H1 (cell line): ENCODE results near the gene UBQLN3. TPM values are rescaled to one million over a fixed set of nuclear protein-coding genes. Genes with fewer than 3 reads are reported as not detected.

Experiments
- CTCF ChIA-PET: fragments of 300-600 bp; sonication (Branson Sonifier 250); formaldehyde crosslinking; loops from one replicate; lab custom pipeline; 2021; ENCODE audit not compliant: partially characterized antibody; lab: Charles Lee
- POLR2A ChIA-PET: fragments of 300-600 bp; sonication (Branson Sonifier 250); formaldehyde crosslinking; loops from one replicate; lab custom pipeline; 2021; ENCODE audit warnings: inconsistent platforms; ENCODE audit not compliant: partially characterized antibody; lab: Charles Lee
- DNase-seq, 2 experiments: peaks; one replicate each; pipeline versions ENCODE4 v3.0.0 to v3.0.0-alpha.2; 2010 to 2022; ENCODE audit warnings: low spot score in 2 of 2, low read depth in 1 of 2, mixed read lengths in 1 of 2
- FAIRE-seq: peaks from 2 replicates; lab custom pipeline; 2011; peaks lifted over from hg19 to GRCh38; lab: Jason Lieb, UNC
- H2AFZ ChIP-seq: 2 replicates; pipeline ENCODE4 v1.8.1; 2012; ENCODE audit warnings: low read length, inconsistent platforms
- H2AK5ac ChIP-seq: 2 replicates; pipeline ENCODE4 v1.6.1; 2013; ENCODE audit warnings: low read depth, low read length
- H2BK120ac ChIP-seq: replicated peaks from 2 replicates; pipeline ENCODE3; 2013; ENCODE audit warnings: low read depth, low read length, inconsistent platforms
- H2BK12ac ChIP-seq: 2 replicates; pipeline ENCODE4 v1.6.1; 2013; ENCODE audit warnings: low read depth, low read length
- H2BK15ac ChIP-seq: 2 replicates; pipeline ENCODE4 v1.6.1; 2013; ENCODE audit warnings: low read length
- H2BK20ac ChIP-seq: 2 replicates; pipeline ENCODE4 v1.6.1; 2013; ENCODE audit warnings: low read length
- H2BK5ac ChIP-seq: 2 replicates; pipeline ENCODE4 v1.6.1; 2013; ENCODE audit warnings: low read depth, low read length
- H3K14ac ChIP-seq: 2 replicates; pipeline ENCODE4 v1.6.1; 2013; ENCODE audit warnings: inconsistent platforms; ENCODE audit not compliant: insufficient read length
- H3K18ac ChIP-seq: 2 replicates; pipeline ENCODE4 v1.6.1; 2013; ENCODE audit warnings: low read length; ENCODE audit errors: extremely low read depth
- H3K23ac ChIP-seq: 2 replicates; pipeline ENCODE4 v1.6.1; 2013; ENCODE audit warnings: inconsistent platforms; ENCODE audit not compliant: insufficient read length
- H3K23me2 ChIP-seq: 2 replicates; pipeline ENCODE4 v1.6.1; 2013; ENCODE audit warnings: low read depth, low read length
- H3K27ac ChIP-seq: 2 replicates; pipeline ENCODE4 v1.6.1; 2011; ENCODE audit warnings: low read depth, low read length, inconsistent platforms
- H3K27me3 ChIP-seq, 4 experiments: replicated peaks in 1 of 4; 1 replicate in 1 of 4; 2 replicates in 3 of 4; pipeline versions ENCODE4 v1.6.1 to v1.8.1; 2011 to 2013; ENCODE audit warnings: low read length in 3 of 4, mild to moderate bottlenecking in 3 of 4, inconsistent platforms in 2 of 4, mixed read lengths in 2 of 4, moderate library complexity in 1 of 4; ENCODE audit not compliant: control insufficient read depth in 3 of 4, insufficient read depth in 3 of 4; ENCODE audit errors: extremely low read depth in 1 of 4
- H3K36me3 ChIP-seq, 4 experiments: 2 replicates each; pipeline versions ENCODE4 v1.6.1 to v1.8.1; 2011 to 2013; ENCODE audit warnings: mild to moderate bottlenecking in 4 of 4, low read length in 3 of 4, moderate library complexity in 2 of 4, control low read depth in 1 of 4, inconsistent platforms in 1 of 4; ENCODE audit not compliant: insufficient read depth in 4 of 4, control insufficient read depth in 2 of 4
- H3K4ac ChIP-seq: replicated peaks from 2 replicates; pipeline ENCODE3; 2013; ENCODE audit warnings: low read length, low read depth, mixed read lengths, inconsistent platforms; ENCODE audit not compliant: insufficient read length
- H3K4me1 ChIP-seq, 4 experiments: replicated peaks in 1 of 4; 1 replicate in 1 of 4; 2 replicates in 3 of 4; pipeline versions ENCODE4 v1.6.1 to v1.8.1; 2011 to 2013; ENCODE audit warnings: low read length in 3 of 4, inconsistent platforms in 2 of 4, mixed read lengths in 1 of 4; ENCODE audit not compliant: insufficient read depth in 4 of 4, control insufficient read depth in 3 of 4
- H3K4me2 ChIP-seq, 2 experiments: 2 replicates each; pipeline versions ENCODE4 v1.6.1 to v1.8.1; 2011 to 2013; ENCODE audit warnings: low read depth in 2 of 2, low read length in 2 of 2, control low read depth in 1 of 2, inconsistent platforms in 1 of 2, mild to moderate bottlenecking in 1 of 2; ENCODE audit not compliant: insufficient read depth in 1 of 2
- H3K4me3 ChIP-seq, 4 experiments: fragments of 200-600, 300-600 bp in 1 of 4; sonication (generic), shearing (Covaris generic), sonication (Bioruptor Twin) in 1 of 4; 2 replicates each; pipeline versions ENCODE4 v1.5.1 to v1.8.1; 2011 to 2016; ENCODE audit warnings: low read length in 4 of 4, low read depth in 3 of 4, control low read depth in 2 of 4, inconsistent platforms in 2 of 4, mild to moderate bottlenecking in 2 of 4, mixed read lengths in 1 of 4, moderate library complexity in 1 of 4; ENCODE audit not compliant: insufficient read depth in 2 of 4; ENCODE audit errors: extremely low read depth in 1 of 4
- H3K56ac ChIP-seq: replicated peaks from 2 replicates; pipeline ENCODE3; 2013; ENCODE audit warnings: low read depth, mild to moderate bottlenecking, mixed read lengths, low read length, inconsistent platforms; ENCODE audit not compliant: insufficient read length
- H3K79me1 ChIP-seq: 2 replicates; pipeline ENCODE4 v1.6.1; 2013; ENCODE audit warnings: low read depth, low read length, control low read depth
- H3K79me2 ChIP-seq, 2 experiments: 2 replicates each; pipeline versions ENCODE4 v1.6.1 to v1.8.1; 2012 to 2013; ENCODE audit warnings: low read length in 2 of 2, mild to moderate bottlenecking in 2 of 2, inconsistent platforms in 1 of 2; ENCODE audit not compliant: insufficient read depth in 2 of 2, control insufficient read depth in 1 of 2
- H3K9ac ChIP-seq, 4 experiments: replicated peaks in 1 of 4; 1 replicate in 1 of 4; 2 replicates in 3 of 4; pipeline versions ENCODE4 v1.6.1 to v1.8.1; 2011 to 2013; ENCODE audit warnings: low read depth in 3 of 4, low read length in 3 of 4, control low read depth in 2 of 4, mild to moderate bottlenecking in 2 of 4, moderate library complexity in 2 of 4, inconsistent platforms in 1 of 4; ENCODE audit errors: extremely low read depth in 1 of 4
- H3K9me3 ChIP-seq, 2 experiments: 2 replicates each; pipeline versions ENCODE4 v1.6.1 to v1.8.1; 2012 to 2013; ENCODE audit warnings: mild to moderate bottlenecking in 2 of 2, moderate library complexity in 2 of 2, control low read depth in 1 of 2, inconsistent platforms in 1 of 2, low read depth in 1 of 2, low read length in 1 of 2, mixed read lengths in 1 of 2; ENCODE audit not compliant: insufficient read depth in 2 of 2
- H4K20me1 ChIP-seq, 2 experiments: replicated peaks in 1 of 2; 2 replicates each; pipeline versions ENCODE3 to v1.8.1; 2011 to 2013; ENCODE audit warnings: inconsistent platforms in 2 of 2, low read length in 2 of 2, mild to moderate bottlenecking in 1 of 2; ENCODE audit not compliant: insufficient read depth in 2 of 2, control insufficient read depth in 1 of 2
- H4K5ac ChIP-seq: 2 replicates; pipeline ENCODE4 v1.6.1; 2013; ENCODE audit warnings: low read length, low read depth, mixed read lengths, inconsistent platforms; ENCODE audit not compliant: insufficient read length
- H4K8ac ChIP-seq: 2 replicates; pipeline ENCODE4 v1.8.0; 2013; ENCODE audit warnings: mild to moderate bottlenecking, moderate library complexity, low read length, inconsistent platforms; ENCODE audit not compliant: insufficient read depth; ENCODE audit errors: extremely low read depth
- H4K91ac ChIP-seq: replicated peaks from 2 replicates; pipeline ENCODE3; 2013; ENCODE audit warnings: low read length, mixed read lengths, inconsistent platforms; ENCODE audit not compliant: insufficient read length
- FOSL1 ChIP-seq: IDR thresholded peaks from 2 replicates; pipeline ENCODE4 v1.6.1; 2011; ENCODE audit warnings: mild to moderate bottlenecking, low read depth, low read length, moderate library complexity; ENCODE audit not compliant: insufficient read depth
- RAD21 ChIP-seq, 2 experiments: IDR thresholded peaks in 1 of 2; conservative IDR thresholded peaks in 1 of 2; 2 replicates each; pipeline ENCODE4 v1.6.1; 2011; ENCODE audit warnings: low read depth in 2 of 2, low read length in 2 of 2, improper control_type of control experiment in 1 of 2, inconsistent platforms in 1 of 2, mild to moderate bottlenecking in 1 of 2, moderate library complexity in 1 of 2
- TAF7 ChIP-seq: optimal IDR thresholded peaks from 2 replicates; pipeline ENCODE3; 2011; ENCODE audit warnings: low read depth, mild to moderate bottlenecking, inconsistent platforms, low read length, moderate library complexity, borderline replicate concordance
- WGBS, 2 experiments: shearing (Covaris generic) in 1 of 2; methylation state at CpG; one replicate each; pipeline versions ENCODE4 v1.1.6 to v1.1.7; 2013 to 2015; ENCODE audit warnings: low lambda C conversion rate in 2 of 2, mixed read lengths in 2 of 2, inconsistent platforms in 1 of 2, low coverage in 1 of 2, missing lambda C conversion rate in 1 of 2; ENCODE audit not compliant: insufficient replicate concordance in 2 of 2, insufficient coverage in 1 of 2, insufficient read length in 1 of 2; ENCODE audit errors: extremely low coverage in 1 of 2, missing lambda C conversion rate in 1 of 2; 5-methylcytosine and 5-hydroxymethylcytosine counted together
- polyA plus RNA-seq, 7 experiments: library from polyadenylated mRNA; depleted of rRNA in 3 of 7; stranded (reverse) in 5 of 7; unstranded in 2 of 7; fragments of >200 nt in 5 of 7; fragments of 200-250 nt in 2 of 7; gene quantifications; 1 replicate in 5 of 7; 2 replicates in 1 of 7; 4 replicates in 1 of 7; pipeline versions ENCODE4 v1.2.1 to v1.2.3, GENCODE V29; 2011 to 2013; ENCODE audit warnings: missing spikeins in 2 of 7, mixed read lengths in 2 of 7
- total RNA-seq: library from RNA; stranded (reverse); fragmentation: NEBNext Ultra II Directional; extraction: Animal tissue kit (Norgen Biotek cat#: 25700); gene quantifications from 2 replicates; pipeline ENCODE4 v1.2.1, GENCODE V29; 2021

UBQLN3 gene
- total and polyA plus RNA-seq, 2 of the 8 experiments (the other 6 are each of a cell fraction or from before 2014, with no cell fraction given), result not detected

GRCh38 chr11:5541427-5541826, 31.7 kb upstream of the UBQLN3 start:
- 74% methylated on average over 1 of the region's 1 CpG; no CpG with 5 or more reads in 1 of the 2 experiments for WGBS, 2 experiments
- POLR2A ChIA-PET, result no interaction called here
- Histone ChIP-seq H3K4me1 (no peaks in the 10 kb centered on the region), H3K56ac (no peak overlapping the region), H3K79me2 (no peaks in the 10 kb centered on the region), H3K23me2 (no peaks in the 10 kb centered on the region), H3K14ac (no peak overlapping the region), H2BK120ac (no peak overlapping the region), H3K79me1 (no peaks in the 10 kb centered on the region), H4K5ac (no peak overlapping the region), H3K4me3 (no peak overlapping the region), H3K9ac (no peak overlapping the region), H3K27ac (no peak overlapping the region), H2BK15ac (no peak overlapping the region), H3K18ac (no peak overlapping the region), H3K36me3 (no peaks in the 10 kb centered on the region), H4K91ac (no peak overlapping the region), H2BK20ac (no peak overlapping the region), H3K27me3 (no peaks in the 10 kb centered on the region), H2AK5ac (no peak overlapping the region), H4K20me1 (no peaks in the 10 kb centered on the region), H4K8ac (no peak overlapping the region), H2AFZ (no peak overlapping the region), H3K4ac (no peak overlapping the region), H3K4me2 (no peak overlapping the region), H2BK5ac (no peak overlapping the region), H3K9me3 (no peaks in the 10 kb centered on the region), H3K23ac (no peak overlapping the region), H2BK12ac (no peak overlapping the region)
- CTCF ChIA-PET, result interaction anchor here (1.2 kb wide), 1 partner anchor 12 kb away, joined by 3 read pairs; no protein-coding TSS in a partner anchor
- no peak for DNase-seq
- no peak for FAIRE-seq
- no peak for TF ChIP-seq RAD21 (IDR thresholded peaks at IDR 0.05 in 1 of 2, conservative IDR thresholded peaks at IDR 0.05 in 1 of 2; ENCODE audit: low read depth in 2 of 2, low read length in 2 of 2)
- TF ChIP-seq TAF7, result no peak
- no peak for TF ChIP-seq FOSL1
